AG08396 (cell line): ENCODE data around the gene SIPA1.

Source experiments
- DNase-seq: peaks from one replicate; pipeline ENCODE4 v3.0.0; 2012; ENCODE audit warnings: low spot score, mixed read lengths

Gene SIPA1

GRCh38 chr11:65609665-65610064 lies 28.2 kb upstream of the SIPA1 start:
- no peak for DNase-seq

DNA sequence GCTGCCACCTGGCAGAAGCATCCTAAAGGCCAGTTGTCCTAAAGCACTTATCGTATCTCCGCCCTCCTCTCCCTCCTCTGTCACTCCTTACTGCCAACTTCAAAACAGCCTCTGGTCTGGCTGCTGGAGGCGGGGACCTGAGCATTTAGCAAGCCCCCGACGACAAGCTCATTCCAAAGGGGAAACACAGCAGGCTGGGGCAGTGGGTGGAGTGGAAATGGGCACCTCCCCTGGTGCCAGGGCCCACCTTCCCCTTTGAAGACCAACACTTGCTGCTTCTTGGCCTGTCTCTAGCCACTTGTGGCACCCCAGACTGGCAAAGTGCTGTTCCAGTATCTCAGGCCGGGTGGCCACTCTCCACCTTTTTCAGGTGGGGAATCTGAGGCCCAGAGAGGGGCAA lies 27.5 kb upstream of the SIPA1 start:
- no peak for DNase-seq

- DNase-seq, result no peak
Measured at GRCh38 chr11:65611028-65611757, 26.7 kb upstream of the SIPA1 start.

DNA sequence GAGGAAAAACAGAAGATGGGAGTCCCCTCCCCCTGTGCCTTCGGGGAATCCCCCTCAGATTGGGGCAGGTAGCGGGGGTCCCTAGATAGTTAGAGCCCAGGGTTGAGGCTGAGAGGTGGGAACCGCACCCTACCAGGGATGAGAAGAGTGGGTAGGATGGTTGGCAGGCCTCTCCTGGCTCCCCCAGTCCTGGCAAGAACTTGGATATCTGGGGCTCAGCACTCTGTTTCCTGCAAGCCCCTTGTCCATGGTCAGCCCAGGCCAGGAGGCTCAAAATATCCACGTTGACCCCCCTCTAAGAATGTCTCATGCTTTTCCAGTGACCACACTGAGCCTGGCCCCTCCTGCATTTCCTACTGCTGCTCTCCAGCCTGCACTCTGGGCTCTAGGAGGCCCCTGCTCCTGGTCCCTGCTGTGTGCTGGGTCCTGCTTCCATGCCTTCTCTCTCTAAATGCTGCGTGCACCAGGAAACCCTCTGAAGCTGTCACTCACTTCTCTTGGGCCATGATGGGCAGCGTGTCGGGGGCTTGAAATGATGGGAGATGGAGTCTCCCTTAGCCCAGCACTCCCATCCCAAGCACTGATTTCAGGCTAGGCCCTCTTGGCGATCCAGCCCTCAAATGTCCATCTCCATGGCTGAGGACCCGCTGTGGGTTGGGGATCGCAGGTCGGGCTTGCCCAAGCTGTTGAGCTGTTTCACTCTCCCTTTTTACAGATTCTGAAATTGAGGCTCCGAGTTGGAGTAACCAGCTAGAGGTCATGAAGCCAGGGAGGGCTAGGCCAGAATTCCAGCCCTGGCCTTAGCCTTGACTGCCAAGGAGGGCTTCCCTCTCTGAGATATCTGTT lies 25.9 kb upstream of the SIPA1 start:
- DNase-seq, result no peak

DNA sequence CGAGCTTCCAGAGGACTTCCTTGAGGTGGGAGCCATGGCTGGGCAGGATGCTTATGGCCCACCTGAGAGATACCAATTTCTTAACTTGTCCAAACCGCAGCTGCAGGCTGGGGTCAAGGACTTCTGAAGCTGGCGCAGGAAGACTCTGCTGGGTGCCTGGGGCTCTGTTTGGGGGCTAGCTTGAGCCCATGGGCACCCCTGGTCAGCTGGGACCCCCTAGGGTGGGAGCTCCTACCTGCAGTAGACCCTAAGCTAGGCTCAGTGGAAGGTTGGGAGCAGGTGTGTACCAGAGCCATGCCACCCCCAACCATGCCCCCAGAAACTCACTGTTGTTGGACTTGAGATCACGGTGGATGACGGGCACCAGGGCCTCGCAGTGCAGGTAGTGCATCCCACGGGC lies 25.2 kb upstream of the SIPA1 start:
- no peak for DNase-seq

GRCh38 chr11:65613091-65613928 lies 24.6 kb upstream of the SIPA1 start:
- DNase-seq, result peak; percentile 50

- DNase-seq, result peak; percentile 100
Measured at GRCh38 chr11:65615229-65615949, 22.5 kb upstream of the SIPA1 start, which contains the start of gene PCNX3. Gene PCNX3, plus strand, starts transcription at chr11:65615776. Its CDS starts 536 bp downstream, at chr11:65616312.

- peak; percentile 85 for DNase-seq
Measured at GRCh38 chr11:65615950-65616574, 21.8 kb upstream of the SIPA1 start.

GRCh38 chr11:65616575-65617001 lies 21.3 kb upstream of the SIPA1 start:
- no peak for DNase-seq

GRCh38 chr11:65617136-65617850 lies 20.6 kb upstream of the SIPA1 start:
- DNase-seq, result no peak

DNA sequence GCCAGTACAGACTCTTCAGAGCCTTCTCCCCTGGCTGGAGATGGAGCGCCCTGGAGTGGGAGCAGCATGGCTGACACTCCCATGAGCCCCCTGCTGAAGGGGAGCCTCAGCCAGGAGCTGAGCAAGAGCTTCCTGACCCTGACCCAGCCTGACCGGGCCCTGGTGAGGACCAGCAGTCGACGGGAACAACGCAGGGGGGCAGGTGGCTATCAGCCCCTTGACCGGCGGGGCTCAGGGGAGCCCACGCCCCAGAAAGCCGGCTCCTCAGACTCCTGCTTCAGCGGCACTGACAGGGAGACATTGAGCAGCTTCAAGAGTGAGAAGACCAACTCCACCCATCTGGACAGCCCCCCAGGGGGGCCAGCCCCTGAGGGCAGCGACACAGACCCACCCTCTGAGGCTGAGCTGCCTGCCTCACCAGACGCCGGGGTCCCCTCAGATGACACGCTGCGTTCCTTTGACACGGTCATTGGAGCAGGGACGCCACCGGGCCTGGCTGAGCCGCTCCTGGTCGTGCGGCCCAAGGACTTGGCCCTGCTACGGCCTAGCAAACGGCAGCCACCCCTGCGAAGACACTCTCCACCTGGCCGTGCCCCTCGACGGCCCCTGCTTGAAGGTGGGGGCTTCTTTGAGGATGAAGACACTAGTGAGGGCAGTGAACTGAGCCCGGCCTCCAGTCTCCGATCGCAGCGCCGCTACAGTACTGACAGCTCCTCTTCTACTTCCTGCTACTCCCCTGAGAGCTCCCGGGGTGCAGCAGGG lies 19.7 kb upstream of the SIPA1 start:
- no peak for DNase-seq

- DNase-seq, result no peak
Measured at GRCh38 chr11:65618763-65619162, 19.1 kb upstream of the SIPA1 start.

GRCh38 chr11:65619281-65619928 lies 18.5 kb upstream of the SIPA1 start:
- no peak for DNase-seq

- no peak for DNase-seq
Measured at GRCh38 chr11:65620666-65621065, 17.2 kb upstream of the SIPA1 start.

- DNase-seq, result no peak
Measured at GRCh38 chr11:65621460-65621859, 16.4 kb upstream of the SIPA1 start.

DNA sequence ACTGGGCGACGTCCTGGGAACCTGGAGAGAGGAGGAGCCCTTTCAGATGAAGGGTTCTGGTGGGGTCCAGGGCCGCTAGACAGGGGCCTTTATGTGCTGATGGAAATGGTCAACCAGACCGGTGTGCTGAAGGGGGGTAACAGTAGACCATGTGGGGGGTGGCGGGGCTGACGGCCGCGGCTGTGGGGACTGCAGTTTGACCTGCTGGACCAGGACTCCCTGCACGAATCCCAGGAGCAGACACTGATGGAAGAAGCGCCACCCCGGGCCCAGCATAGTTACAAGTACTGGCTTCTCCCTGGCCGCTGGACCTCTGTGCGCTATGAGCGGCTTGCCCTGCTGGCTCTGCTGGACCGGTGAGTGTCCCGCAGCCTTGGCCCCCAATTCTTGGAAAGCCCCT lies 15.9 kb upstream of the SIPA1 start:
- no peak for DNase-seq

DNA sequence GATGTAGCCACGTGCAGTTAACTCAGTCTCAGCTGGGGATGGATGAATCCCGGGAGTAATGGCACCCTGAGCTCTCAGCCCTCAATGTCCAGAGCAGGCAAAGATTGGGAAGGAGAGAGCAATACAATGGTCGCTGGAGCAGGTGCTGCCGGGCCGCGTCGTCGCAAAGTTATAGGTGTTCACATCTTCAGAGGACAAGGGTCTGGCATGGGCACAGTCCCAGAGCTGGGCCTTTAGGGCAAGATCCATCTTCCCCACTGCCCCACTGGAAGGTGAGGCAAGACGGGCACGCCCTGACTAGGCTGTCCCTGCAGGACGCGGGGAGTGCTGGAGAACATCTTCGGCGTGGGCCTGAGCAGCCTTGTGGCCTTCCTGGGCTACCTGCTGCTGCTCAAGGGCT lies 14.7 kb upstream of the SIPA1 start:
- DNase-seq, result no peak

DNA sequence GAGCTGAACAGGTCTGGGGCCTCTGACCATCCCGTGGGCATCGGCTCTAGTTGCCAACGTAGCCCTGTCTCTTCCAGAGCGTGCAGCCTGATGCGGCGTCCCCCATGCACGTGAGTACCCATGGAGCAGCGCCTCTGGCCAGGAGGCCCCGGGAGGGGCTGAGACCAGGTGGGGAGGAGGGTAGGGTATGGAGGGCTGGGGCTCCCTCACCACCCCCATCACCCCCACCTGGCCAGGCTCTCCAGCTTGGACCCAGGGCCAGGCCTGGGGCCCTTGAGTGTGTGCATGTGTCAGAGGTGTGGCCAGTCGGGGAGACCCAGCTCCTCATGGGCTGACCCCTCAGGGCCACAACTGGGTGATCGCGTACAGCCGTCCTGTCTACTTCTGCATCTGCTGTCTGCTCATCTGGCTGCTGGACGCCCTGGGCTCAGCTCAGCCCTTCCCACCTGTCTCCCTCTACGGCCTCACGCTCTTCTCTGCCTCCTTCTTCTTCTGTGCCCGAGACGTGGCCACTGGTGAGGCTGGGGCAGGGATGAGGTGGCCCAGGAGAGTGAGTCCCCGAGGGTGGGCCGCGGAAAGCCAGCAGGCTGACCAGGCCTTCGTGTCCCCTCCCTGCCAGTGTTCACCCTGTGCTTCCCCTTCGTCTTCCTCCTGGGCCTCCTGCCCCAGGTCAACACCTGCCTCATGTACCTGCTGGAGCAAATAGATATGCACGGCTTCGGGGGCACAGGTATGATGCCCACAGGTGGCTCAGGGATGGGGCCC lies 13.9 kb upstream of the SIPA1 start:
- DNase-seq, result no peak
